Sigmoid colon (tissue), 7 donors: ENCODE results near the gene COL5A2. TPM values are rescaled to one million over a fixed set of nuclear protein-coding genes. Genes with fewer than 3 reads are reported as not detected.

Experiments used
- DNase-seq: peaks from one replicate; pipeline ENCODE4 v3.0.0-alpha.2; 2019
- H3K27ac ChIP-seq, 4 donors: fragments of 200-600 bp; sonication (generic); one replicate each; pipeline ENCODE4 v1.5.1; 2016 to 2019; ENCODE audit warnings: mild to moderate bottlenecking in 1 of 4
- H3K27me3 ChIP-seq, 3 donors: fragments of 200-600 bp; sonication (generic); one replicate each; pipeline ENCODE4 v1.5.1; 2019; ENCODE audit warnings: mild to moderate bottlenecking in 1 of 3
- H3K36me3 ChIP-seq, 4 donors: fragments of 200-600 bp; sonication (generic); one replicate each; pipeline ENCODE4 v1.5.1; 2016 to 2019
- H3K4me1 ChIP-seq, 4 donors: fragments of 200-600 bp; sonication (generic); one replicate each; pipeline ENCODE4 v1.5.1; 2017 to 2019
- H3K4me3 ChIP-seq, 4 donors: fragments of 200-600 bp; sonication (generic); one replicate each; pipeline ENCODE4 v1.5.1; 2017 to 2019; ENCODE audit warnings: mild to moderate bottlenecking in 2 of 4, moderate library complexity in 1 of 4
- H3K9me3 ChIP-seq, 4 donors: fragments of 200-600 bp in 3 of 4; sonication (generic) in 3 of 4; one replicate each; pipeline versions ENCODE4 v1.5.1 to v1.6.1; 2013 to 2019
- EP300 ChIP-seq, 4 donors: sonication (generic); formaldehyde crosslinking; IDR thresholded peaks; one replicate each; pipeline ENCODE4 v1.6.1; 2017; ENCODE audit warnings: antibody characterized with exemption in 4 of 4
- POLR2A ChIP-seq, 2 donors: fragments of 450-650 bp; IDR thresholded peaks; one replicate each; pipeline ENCODE4 v1.6.1; 2016; ENCODE audit warnings: antibody characterized with exemption in 2 of 2, mild to moderate bottlenecking in 2 of 2, moderate library complexity in 2 of 2
- POLR2AphosphoS5 ChIP-seq, 4 donors: sonication (generic); formaldehyde crosslinking; IDR thresholded peaks; one replicate each; pipeline ENCODE4 v1.6.1; 2017; ENCODE audit warnings: antibody characterized with exemption in 4 of 4
- WGBS, 2 donors: extraction: QIAGEN DNeasy Blood & Tissue Kit; methylation state at CpG; one replicate each; pipeline ENCODE4 v1.1.7; 2013; 5-methylcytosine and 5-hydroxymethylcytosine counted together
- intact Hi-C: fragments of 100-400 bp; cut with DNase I; formaldehyde crosslinking; loops from one replicate; pipeline ENCODE4 v1.15.1; 2023
- polyA plus RNA-seq, 3 donors: library from polyadenylated mRNA; stranded (reverse); fragments of 200-250 nt; gene quantifications; one replicate each; pipeline ENCODE4 v1.2.3, GENCODE V29; 2013
- total RNA-seq, 4 donors: library from RNA; depleted of rRNA; stranded (reverse); fragments of >200 nt; gene quantifications; one replicate each; pipeline ENCODE4 v1.1.0, GENCODE V29; 2016
- TF ChIP-seq, protein P1 (sequence below), 4 experiments: fragments of 450-650 bp in 3 of 4; fragments of 200-600 bp in 1 of 4; IDR thresholded peaks; one replicate each; pipeline ENCODE4 v1.5.1; 2016 to 2019; ENCODE audit warnings: antibody characterized with exemption in 4 of 4, mild to moderate bottlenecking in 3 of 4, moderate library complexity in 2 of 4
- donor health status: healthy with polysubstance abuse.
- donor health status: Bipolar disorder and iron deficiency.
- donor health status: healthy.

COL5A2 gene
- total and polyA plus RNA-seq, 7 donors = 3.6 to 164 (median 60.9) TPM

DNA sequence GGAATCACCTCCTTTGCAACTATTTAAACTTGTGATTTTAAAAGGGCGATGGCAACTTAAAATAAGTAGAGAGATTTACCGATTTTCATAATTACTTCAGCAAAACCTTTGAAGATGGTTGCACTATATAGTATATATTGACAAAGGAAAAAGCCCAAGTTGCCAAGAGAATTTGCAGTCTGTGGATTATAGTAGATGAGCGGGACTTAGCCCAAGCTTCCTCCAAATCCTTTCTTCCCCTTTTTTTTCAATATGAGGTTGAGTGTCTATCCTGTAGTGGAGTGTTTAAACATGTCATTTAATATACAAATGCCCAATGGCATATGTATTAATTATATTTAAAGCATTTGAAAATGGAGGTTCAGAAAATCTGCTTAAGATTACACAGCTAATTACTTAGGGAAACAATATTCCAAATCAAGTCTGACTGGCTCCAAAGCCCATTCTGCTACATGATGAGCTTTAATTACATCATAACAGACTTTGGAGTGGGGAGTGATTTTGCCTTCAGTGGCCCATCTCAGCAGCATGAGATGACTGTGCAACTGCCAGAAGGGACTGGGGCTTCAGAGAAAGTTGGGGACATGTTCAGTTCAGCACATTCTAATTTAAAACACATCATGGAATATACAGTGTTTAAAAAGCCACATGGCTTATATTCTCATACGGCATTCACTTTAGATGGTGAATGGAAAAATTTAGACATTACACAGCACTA is 132.2 kb downstream of the COL5A2 start:
- H3K27me3 ChIP-seq = no peaks in the 10 kb centered on the region
- no peaks in the 10 kb centered on the region for H3K9me3 ChIP-seq
- no peak overlapping the region for H3K4me3 ChIP-seq
- no peak overlapping the region for H3K27ac ChIP-seq
- no peaks in the 10 kb centered on the region for H3K4me1 ChIP-seq
- DNase-seq = no peak
- 93 to 94% methylated on average over 4 of the region's 4 CpGs for WGBS, 2 donors
- H3K36me3 ChIP-seq = peaks cover 10 to 98% (median 42%) of the 10 kb centered on the region in 4 donors
- intact Hi-C loops = no loop called here
- TF ChIP-seq EP300 (IDR thresholded peaks at IDR 0.05) (no peak), POLR2A (IDR thresholded peaks at IDR 0.05) (no peak), POLR2AphosphoS5 (IDR thresholded peaks at IDR 0.05) (no peak)
- TF ChIP-seq, protein P1, sequence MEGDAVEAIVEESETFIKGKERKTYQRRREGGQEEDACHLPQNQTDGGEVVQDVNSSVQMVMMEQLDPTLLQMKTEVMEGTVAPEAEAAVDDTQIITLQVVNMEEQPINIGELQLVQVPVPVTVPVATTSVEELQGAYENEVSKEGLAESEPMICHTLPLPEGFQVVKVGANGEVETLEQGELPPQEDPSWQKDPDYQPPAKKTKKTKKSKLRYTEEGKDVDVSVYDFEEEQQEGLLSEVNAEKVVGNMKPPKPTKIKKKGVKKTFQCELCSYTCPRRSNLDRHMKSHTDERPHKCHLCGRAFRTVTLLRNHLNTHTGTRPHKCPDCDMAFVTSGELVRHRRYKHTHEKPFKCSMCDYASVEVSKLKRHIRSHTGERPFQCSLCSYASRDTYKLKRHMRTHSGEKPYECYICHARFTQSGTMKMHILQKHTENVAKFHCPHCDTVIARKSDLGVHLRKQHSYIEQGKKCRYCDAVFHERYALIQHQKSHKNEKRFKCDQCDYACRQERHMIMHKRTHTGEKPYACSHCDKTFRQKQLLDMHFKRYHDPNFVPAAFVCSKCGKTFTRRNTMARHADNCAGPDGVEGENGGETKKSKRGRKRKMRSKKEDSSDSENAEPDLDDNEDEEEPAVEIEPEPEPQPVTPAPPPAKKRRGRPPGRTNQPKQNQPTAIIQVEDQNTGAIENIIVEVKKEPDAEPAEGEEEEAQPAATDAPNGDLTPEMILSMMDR (IDR thresholded peaks at IDR 0.05) = no peak

DNA sequence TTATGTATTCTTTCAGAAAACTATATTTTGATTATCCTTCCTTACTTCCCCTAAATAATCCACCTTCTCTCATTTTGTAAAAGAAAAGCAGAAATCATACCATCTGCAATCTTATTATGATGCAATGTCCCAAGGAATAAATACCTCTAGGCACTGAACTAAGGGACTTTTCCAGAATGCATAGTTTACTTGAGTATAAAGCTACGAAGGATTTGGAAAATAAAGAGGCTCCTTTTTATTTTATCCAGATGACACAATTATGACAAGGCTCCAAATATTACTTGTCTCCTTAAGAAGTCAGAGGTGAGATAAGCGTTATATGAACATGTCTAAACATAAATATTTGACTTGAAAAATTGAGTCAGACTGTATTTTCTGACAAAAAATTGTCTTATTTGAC is 133.2 kb downstream of the COL5A2 start:
- Histone ChIP-seq H3K27me3 (no peaks in the 10 kb centered on the region), H3K36me3 (peaks cover 10 to 98% (median 41%) of the 10 kb centered on the region in 4 donors), H3K9me3 (no peaks in the 10 kb centered on the region), H3K4me3 (no peak overlapping the region), H3K27ac (no peak overlapping the region), H3K4me1 (no peaks in the 10 kb centered on the region)
- DNase-seq = no peak
- intact Hi-C loops = no loop called here
- 82 to 84% methylated on average over 2 of the region's 2 CpGs for WGBS, 2 donors
- TF ChIP-seq POLR2AphosphoS5 (IDR thresholded peaks at IDR 0.05) (no peak), EP300 (IDR thresholded peaks at IDR 0.05) (no peak), POLR2A (IDR thresholded peaks at IDR 0.05) (no peak)

DNA sequence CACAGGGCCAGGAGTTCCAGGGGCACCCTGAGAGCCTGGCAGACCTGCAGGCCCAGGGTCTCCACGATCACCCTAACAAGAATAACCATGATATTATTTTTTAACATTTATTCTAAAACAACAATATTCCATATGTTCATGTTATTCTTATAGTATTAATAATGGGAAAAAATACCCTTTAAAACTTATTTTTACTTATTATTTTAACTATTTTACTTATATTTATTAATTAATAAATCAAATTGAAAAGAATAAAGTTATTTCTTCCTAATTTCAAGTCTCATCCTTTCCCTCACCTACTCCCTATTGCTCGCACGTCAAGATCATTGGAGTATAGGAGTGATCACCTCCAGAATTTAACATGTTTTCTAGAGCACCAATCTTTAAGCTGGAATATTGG is 133.7 kb downstream of the COL5A2 start:
- TF ChIP-seq POLR2AphosphoS5 (IDR thresholded peaks at IDR 0.05) = no peak
- TF ChIP-seq, protein P1 (IDR thresholded peaks at IDR 0.05) = no peak
- TF ChIP-seq POLR2A (IDR thresholded peaks at IDR 0.05) = no peak
- H3K27me3 ChIP-seq = no peaks in the 10 kb centered on the region
- no peaks in the 10 kb centered on the region for H3K4me1 ChIP-seq
- no peak overlapping the region for H3K27ac ChIP-seq
- 92% methylated on average over 3 of the region's 3 CpGs for WGBS, 2 donors
- peaks cover 10 to 98% (median 41%) of the 10 kb centered on the region in 4 donors for H3K36me3 ChIP-seq
- H3K4me3 ChIP-seq = no peak overlapping the region
- no peaks in the 10 kb centered on the region for H3K9me3 ChIP-seq
- no peak for DNase-seq
- intact Hi-C loops = no loop called here

DNA sequence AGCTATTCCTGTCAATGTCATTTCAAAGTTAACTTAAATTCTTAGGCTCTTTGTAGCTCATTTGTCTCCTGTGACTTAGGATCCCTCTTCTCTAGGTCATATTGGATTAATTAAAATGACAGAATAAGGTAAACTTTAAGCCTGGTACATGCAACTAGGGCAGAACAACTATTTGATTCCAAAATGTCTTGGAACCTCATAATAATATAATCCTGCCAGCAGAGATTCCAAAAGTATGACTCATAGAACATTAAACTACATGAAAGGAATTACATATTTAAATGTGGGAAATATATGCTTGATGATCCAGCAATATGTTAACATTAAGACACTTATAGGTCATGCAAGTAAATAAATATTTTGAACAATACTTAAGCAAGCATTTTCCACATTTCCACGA is 142.0 kb downstream of the COL5A2 start:
- intact Hi-C loops = no loop called here
- no peaks in the 10 kb centered on the region for H3K9me3 ChIP-seq

More for the DNA sequence above, 142.0 kb downstream of the COL5A2 start:
- 82 to 86% methylated on average over 1 of the region's 1 CpG for WGBS, 2 donors
- peaks cover 0 to 7% (median 2%) of the 10 kb centered on the region in 4 donors for H3K4me1 ChIP-seq
- TF ChIP-seq, protein P1 (IDR thresholded peaks at IDR 0.05) = no peak
- no peak for TF ChIP-seq EP300 (IDR thresholded peaks at IDR 0.05)
- no peak for TF ChIP-seq POLR2A (IDR thresholded peaks at IDR 0.05)
- TF ChIP-seq POLR2AphosphoS5 (IDR thresholded peaks at IDR 0.05) = no peak
- no peak overlapping the region for H3K4me3 ChIP-seq
- peaks cover 17 to 100% (median 43%) of the 10 kb centered on the region in 4 donors for H3K36me3 ChIP-seq
- H3K27me3 ChIP-seq = no peaks in the 10 kb centered on the region
- peak overlapping the region in 1 of 4 donors; percentile 4 for H3K27ac ChIP-seq
- no peak for DNase-seq
